ENCODE data around the gene LSP1.
"Not testable (repeated sequence)": the region's sequence is repeated elsewhere in the genome, so short reads cannot be mapped to it uniquely, and the experiment has no call there.

- TF ChIP-seq POLR2A, CTCF (IDR thresholded peaks at IDR 0.05): not testable (repeated sequence)
Measured at GRCh38 chr11:1875851-1876301, 23.0 kb downstream of the LSP1 start.
